Spleen (tissue), 11 donors: ENCODE data around the gene MBLAC1. TPM values are rescaled to one million over a fixed set of nuclear protein-coding genes. Genes with fewer than 3 reads are reported as not detected.

Experiments
- DNase-seq: peaks from one replicate; pipeline ENCODE4 v3.0.0-alpha.2; 2020
- H3K27ac ChIP-seq, 8 donors: fragments of 200-600 bp; sonication (generic) in 7 of 8; 1 replicate in 4 of 8; 2 replicates in 4 of 8; pipeline versions ENCODE4 v1.5.0 to v1.8.0; 2016 to 2021; ENCODE audit warnings: inconsistent platforms in 4 of 8, mild to moderate bottlenecking in 4 of 8, moderate library complexity in 1 of 8
- H3K27me3 ChIP-seq, 7 donors: fragments of 200-600 bp; sonication (generic) in 6 of 7; replicated peaks in 1 of 7; 1 replicate in 4 of 7; 2 replicates in 3 of 7; pipeline versions ENCODE4 v1.5.0 to v1.8.0; 2016 to 2021; ENCODE audit warnings: inconsistent platforms in 3 of 7, mild to moderate bottlenecking in 1 of 7
- H3K36me3 ChIP-seq, 6 donors: fragments of 200-600 bp; sonication (generic) in 5 of 6; 1 replicate in 4 of 6; 2 replicates in 2 of 6; pipeline versions ENCODE4 v1.5.0 to v1.8.0; 2016 to 2021; ENCODE audit warnings: inconsistent platforms in 2 of 6
- H3K4me1 ChIP-seq, 6 donors: fragments of 200-600 bp; sonication (generic) in 5 of 6; 1 replicate in 3 of 6; 2 replicates in 3 of 6; pipeline versions ENCODE4 v1.5.0 to v1.8.0; 2016 to 2021; ENCODE audit warnings: inconsistent platforms in 3 of 6
- H3K4me3 ChIP-seq, 8 donors: fragments of 200-600 bp; sonication (generic) in 7 of 8; 1 replicate in 4 of 8; 2 replicates in 4 of 8; pipeline versions ENCODE4 v1.5.0 to v1.8.0; 2016 to 2021; ENCODE audit warnings: inconsistent platforms in 4 of 8, mild to moderate bottlenecking in 4 of 8, moderate library complexity in 2 of 8
- H3K9me3 ChIP-seq, 8 donors: fragments of 200-600 bp; sonication (generic) in 7 of 8; 1 replicate in 4 of 8; 2 replicates in 4 of 8; pipeline versions ENCODE4 v1.5.0 to v1.8.0; 2016 to 2021; ENCODE audit warnings: inconsistent platforms in 4 of 8
- CTCF ChIP-seq, 11 experiments: fragments of 200-600 bp in 7 of 11; fragments of 450-650 bp in 4 of 11; sonication (generic) in 4 of 11; IDR thresholded peaks in 8 of 11; conservative IDR thresholded peaks in 3 of 11; 1 replicate in 7 of 11; 2 replicates in 4 of 11; pipeline versions ENCODE4 v1.4.0 to v1.8.0; 2016 to 2021; ENCODE audit warnings: antibody characterized with exemption in 11 of 11, inconsistent platforms in 4 of 11, mild to moderate bottlenecking in 1 of 11
- POLR2A ChIP-seq, 3 donors: fragments of 450-650 bp; IDR thresholded peaks; one replicate each; pipeline ENCODE4 v1.5.1; 2017; ENCODE audit warnings: antibody characterized with exemption in 3 of 3, mild to moderate bottlenecking in 1 of 3
- POLR2AphosphoS5 ChIP-seq, 3 donors: sonication (generic); formaldehyde crosslinking; IDR thresholded peaks; one replicate each; pipeline ENCODE4 v1.5.1; 2017; ENCODE audit warnings: antibody characterized with exemption in 3 of 3
- WGBS, 5 donors: extraction: QIAGEN DNeasy Blood & Tissue Kit in 3 of 5; methylation state at CpG; one replicate each; pipeline versions ENCODE4 v1.1.5 to v1.1.7; 2013 to 2018; 5-methylcytosine and 5-hydroxymethylcytosine counted together
- intact Hi-C: fragments of 100-400 bp; cut with DNase I; formaldehyde crosslinking; loops from one replicate; pipeline ENCODE4 v1.15.0; 2023; ENCODE audit warnings: low total_unique reads
- polyA plus RNA-seq, 3 donors: library from polyadenylated mRNA; stranded (reverse); fragments of 200-250 nt; gene quantifications; one replicate each; pipeline ENCODE4 v1.2.1, GENCODE V29; 2013
- total RNA-seq, 7 donors: library from RNA; depleted of rRNA in 3 of 7; stranded (reverse); fragments of >200 nt in 3 of 7; fragmentation: NEBNext Ultra II Directional in 4 of 7; extraction: Animal tissue kit (Norgen Biotek cat#: 25700) in 4 of 7; gene quantifications; one replicate each; pipeline versions ENCODE4 v1.1.0 to v1.2.1, GENCODE V29; 2016 to 2021
- donor health status: healthy with polysubstance abuse.
- donor health status: DM: no; HTN: no; CAD: no; lungs with moderate emphysema.
- donor health status: DM: no; HTN: no; CAD: no.
- donor health status: Bipolar disorder and iron deficiency.
- donor health status: healthy.
- donor health status: DM: no; HTN: no; CAD: no.
- donor health status: DM: yes; HTN: yes; CAD: no.

Gene MBLAC1
- total and polyA plus RNA-seq, 10 donors = 1.7 to 4.4 (median 2.2) TPM

DNA sequence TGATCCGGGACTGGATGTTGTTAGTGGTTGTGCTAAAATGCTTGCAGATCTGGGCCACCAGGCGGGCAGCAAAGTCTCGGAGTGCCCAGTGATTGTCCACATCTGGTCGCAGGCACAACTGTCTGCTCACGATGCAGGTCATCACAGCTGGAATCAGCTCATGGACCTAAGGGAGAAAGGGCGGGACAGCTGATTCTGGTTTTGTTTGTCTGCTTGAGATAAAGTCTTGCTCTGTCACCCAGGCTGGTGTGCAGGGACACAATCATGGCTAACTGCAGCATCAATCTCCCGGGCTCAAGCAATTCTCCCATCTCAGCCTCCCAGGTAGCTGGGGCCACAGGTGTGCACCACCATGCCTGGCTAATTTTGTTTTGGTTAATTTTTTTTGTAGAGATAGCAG, 15.6 kb upstream of the MBLAC1 start:
- no peak for TF ChIP-seq CTCF (IDR thresholded peaks at IDR 0.05 in 8 of 11, conservative IDR thresholded peaks at IDR 0.05 in 3 of 11)
- no peak for TF ChIP-seq POLR2AphosphoS5 (IDR thresholded peaks at IDR 0.05)
- no peak for TF ChIP-seq POLR2A (IDR thresholded peaks at IDR 0.05)
- Histone ChIP-seq H3K27ac (no peak overlapping the region), H3K27me3 (no peaks in the 10 kb centered on the region), H3K36me3 (peaks cover 0 to 93% (median 78%) of the 10 kb centered on the region in 6 donors), H3K4me3 (no peak overlapping the region), H3K9me3 (no peaks in the 10 kb centered on the region), H3K4me1 (no peaks in the 10 kb centered on the region)
- no peak for DNase-seq
- intact Hi-C loops = no loop called here
- WGBS, 5 donors = 90 to 97% (median 95%) methylated on average over 6 to 7 of the region's 7 CpGs

DNA sequence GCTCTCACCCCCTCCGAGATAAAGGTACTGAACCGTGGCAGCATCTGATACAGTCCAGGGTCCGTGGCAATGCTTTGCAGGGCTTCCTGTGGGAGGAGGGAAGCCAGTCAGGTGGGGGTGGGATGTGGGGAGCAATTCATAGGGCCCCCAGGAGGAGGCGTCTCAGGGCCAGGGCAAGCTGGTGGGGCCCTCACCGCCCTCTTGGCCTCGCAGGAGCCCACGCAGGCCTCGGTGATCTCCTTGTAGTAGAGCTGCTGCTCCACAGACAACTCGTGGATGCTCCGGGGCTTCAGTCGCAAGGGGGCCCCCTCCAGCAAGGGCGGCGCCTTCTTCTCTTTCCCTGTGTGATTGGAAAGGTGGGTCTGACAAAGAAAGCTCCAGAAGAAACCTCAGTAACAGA, 14.9 kb upstream of the MBLAC1 start:
- peaks cover 0 to 85% (median 73%) of the 10 kb centered on the region in 6 donors for H3K36me3 ChIP-seq
- 77 to 90% (median 87%) methylated on average over 8 to 13 of the region's 13 CpGs for WGBS, 5 donors
- DNase-seq = no peak
- no peak overlapping the region for H3K27ac ChIP-seq
- TF ChIP-seq POLR2AphosphoS5 (IDR thresholded peaks at IDR 0.05) (peak in 1 of 3 donors; percentile 34), POLR2A (IDR thresholded peaks at IDR 0.05) (no peak)
- H3K4me1 ChIP-seq = no peaks in the 10 kb centered on the region
- H3K27me3 ChIP-seq = no peaks in the 10 kb centered on the region
- no peak overlapping the region for H3K4me3 ChIP-seq
- intact Hi-C loops = no loop called here
- no peaks in the 10 kb centered on the region for H3K9me3 ChIP-seq

- H3K36me3 ChIP-seq = peaks cover 0 to 54% (median 44%) of the 10 kb centered on the region in 6 donors
- intact Hi-C loops = no loop called here
- no peaks in the 10 kb centered on the region for H3K27me3 ChIP-seq
- no peak for TF ChIP-seq POLR2AphosphoS5 (IDR thresholded peaks at IDR 0.05)
- no peak for TF ChIP-seq POLR2A (IDR thresholded peaks at IDR 0.05)
- no peak for TF ChIP-seq CTCF (IDR thresholded peaks at IDR 0.05 in 8 of 11, conservative IDR thresholded peaks at IDR 0.05 in 3 of 11)
- H3K9me3 ChIP-seq = no peaks in the 10 kb centered on the region
- DNase-seq = no peak
- no peak overlapping the region for H3K4me3 ChIP-seq
- 89 to 97% (median 95%) methylated on average over 7 of the region's 7 CpGs for WGBS, 5 donors
- H3K4me1 ChIP-seq = peaks cover 7 to 26% (median 17%) of the 10 kb centered on the region in 6 donors
- H3K27ac ChIP-seq = no peak overlapping the region
These were observed 11.7 kb upstream of the MBLAC1 start for GRCh38 chr7:100115026-100115425.

- DNase-seq = no peak
- TF ChIP-seq POLR2AphosphoS5 (IDR thresholded peaks at IDR 0.05) (no peak), POLR2A (IDR thresholded peaks at IDR 0.05) (no peak)
- H3K27me3 ChIP-seq = no peaks in the 10 kb centered on the region
- WGBS, 5 donors = 21 to 23% (median 23%) methylated on average over 17 to 18 of the region's 18 CpGs
- peaks cover 16 to 59% (median 32%) of the 10 kb centered on the region in 6 donors for H3K4me1 ChIP-seq
- intact Hi-C loops = no loop called here
- peaks cover 0 to 33% (median 10%) of the 10 kb centered on the region in 6 donors for H3K36me3 ChIP-seq
- H3K9me3 ChIP-seq = no peaks in the 10 kb centered on the region
- H3K4me3 ChIP-seq = peak overlapping the region; percentile 75 to 94 (median 90)
- peak overlapping the region; percentile 87 to 96 (median 90) for H3K27ac ChIP-seq
These were observed 8.2 kb upstream of the MBLAC1 start for GRCh38 chr7:100118388-100119071.
